Cortex of kidney (tissue), 1 donor: ENCODE measurements around the gene LGALS7.
"Not testable (repeated sequence)": the region's sequence is repeated elsewhere in the genome, so short reads cannot be mapped to it uniquely, and the experiment has no call there.

Source experiments
- DNase-seq: peaks from one replicate; lab custom pipeline; 2025; lab: John Stamatoyannopoulos, UW

LGALS7 gene

GRCh38 chr19:38773469-38774177 lies at the start of gene LGALS7:
LGALS7 (minus strand) TSS chr19:38773517; CDS start chr19:38773492, 25 bp downstream.
- DNase-seq: no peak

GRCh38 chr19:38821230-38821825 lies 48.0 kb upstream of the LGALS7 start:
- DNase-seq: not testable (repeated sequence)

- no peak for DNase-seq
Measured at GRCh38 chr19:38819231-38819920, 46.1 kb upstream of the LGALS7 start.

GRCh38 chr19:38817081-38817480 lies 43.8 kb upstream of the LGALS7 start:
- no peak for DNase-seq

GRCh38 chr19:38816131-38816750 lies 42.9 kb upstream of the LGALS7 start:
- no peak for DNase-seq

GRCh38 chr19:38815059-38816001 lies 42.0 kb upstream of the LGALS7 start:
- DNase-seq: no peak

GRCh38 chr19:38813932-38814331 lies 40.6 kb upstream of the LGALS7 start:
- not testable (repeated sequence) for DNase-seq

- DNase-seq: no peak
Measured at GRCh38 chr19:38813323-38813722, 40.0 kb upstream of the LGALS7 start.

- DNase-seq: no peak
Measured at GRCh38 chr19:38812841-38813320, 39.6 kb upstream of the LGALS7 start, which contains the start of gene LGALS4. LGALS4 (minus strand) TSS chr19:38812945; CDS start chr19:38812886, 59 bp downstream.

GRCh38 chr19:38812009-38812840 lies 38.9 kb upstream of the LGALS7 start:
- DNase-seq: no peak

GRCh38 chr19:38809592-38810252 lies 36.4 kb upstream of the LGALS7 start:
- DNase-seq: no peak

- no peak for DNase-seq
Measured at GRCh38 chr19:38808741-38809140, 35.4 kb upstream of the LGALS7 start.

- not testable (repeated sequence) for DNase-seq
Measured at GRCh38 chr19:38807374-38808098, 34.2 kb upstream of the LGALS7 start.

- no peak for DNase-seq
Measured at GRCh38 chr19:38806371-38806770, 33.1 kb upstream of the LGALS7 start.

- DNase-seq: no peak
Measured at GRCh38 chr19:38805180-38805579, 31.9 kb upstream of the LGALS7 start.

GRCh38 chr19:38803543-38803942 lies 30.2 kb upstream of the LGALS7 start:
- DNase-seq: no peak

- no peak for DNase-seq
Measured at GRCh38 chr19:38801359-38802095, 28.2 kb upstream of the LGALS7 start.
